Ureter (tissue), 1 donor: ENCODE data around the gene POF1B. TPM values are rescaled to one million over a fixed set of nuclear protein-coding genes. Genes with fewer than 3 reads are reported as not detected.

Experiments used
- DNase-seq: peaks from one replicate; pipeline ENCODE4 v3.0.0-alpha.2; 2020; ENCODE audit warnings: low spot score
- total RNA-seq: library from RNA; stranded (reverse); gene quantifications from one replicate; pipeline ENCODE4 v1.2.4, GENCODE V29; 2023
- donor health status: DM: yes; HTN: yes; CAD: no.

POF1B gene
- total RNA-seq, 1 donor from 2014 or later, result 46.8 TPM

- DNase-seq, result no peak
Measured at GRCh38 chrX:85243155-85243554, 136.3 kb downstream of the POF1B start.

Other genes with a start within 250 kb of the POF1B start
- not detected for gene SATL1, start 135.9 kb downstream of the POF1B start, total RNA-seq
- gene ZNF711, start 135.7 kb downstream of the POF1B start, total RNA-seq, result 6.4 TPM